GM19467 (cell line): ENCODE data around the gene TRABD2B.

Experiments used
- ATAC-seq: cut with Tn5 transposase; IDR thresholded peaks from one replicate; pipeline ENCODE4 v1.9.1; 2021; ENCODE audit warnings: mild to moderate bottlenecking, moderate library complexity; ENCODE audit not compliant: unreplicated experiment

The TRABD2B gene

GRCh38 chr1:47855230-47855629, 142.0 kb downstream of the TRABD2B start:
- ATAC-seq, result no peak

GRCh38 chr1:47854552-47855144, 142.5 kb downstream of the TRABD2B start:
- no peak for ATAC-seq

- ATAC-seq, result no peak
Measured at GRCh38 chr1:47853852-47854251, 143.3 kb downstream of the TRABD2B start.

- no peak for ATAC-seq
Measured at GRCh38 chr1:47853059-47853458, 144.1 kb downstream of the TRABD2B start.

DNA sequence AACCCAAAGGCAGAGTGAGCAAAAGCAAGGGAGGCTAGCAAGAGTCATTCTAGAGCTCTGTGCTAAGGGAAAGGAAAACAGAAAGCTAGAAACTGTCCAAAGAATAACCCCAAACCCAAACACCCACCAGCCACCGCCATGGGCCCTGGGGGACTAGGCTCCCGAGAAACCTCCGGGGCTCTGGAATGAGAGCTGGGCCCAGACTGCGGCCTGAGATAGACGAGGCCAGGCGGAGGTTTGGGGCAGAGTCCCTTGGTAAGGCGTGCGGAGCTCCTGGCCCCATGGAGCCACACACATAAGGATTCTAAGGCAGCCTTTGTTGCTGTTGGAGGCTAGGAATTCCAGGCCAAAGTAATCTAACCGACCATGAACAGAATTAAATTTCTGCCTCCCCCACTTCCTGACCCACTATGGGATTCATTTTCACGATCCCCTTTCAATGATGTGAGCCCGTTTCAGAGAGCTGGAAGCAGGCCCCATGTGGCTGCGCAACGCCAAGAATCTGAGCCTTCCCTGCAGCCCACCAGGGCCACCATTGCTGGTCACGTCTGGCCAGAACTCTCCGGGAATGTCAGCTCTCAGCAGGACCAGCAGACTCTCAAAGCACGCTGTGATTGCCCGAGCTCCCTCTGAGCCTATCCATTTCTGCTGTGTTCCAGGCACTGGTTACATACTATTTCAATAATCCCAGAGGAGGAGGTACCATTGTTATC, 145.0 kb downstream of the TRABD2B start:
- ATAC-seq, result no peak

- ATAC-seq, result no peak
Measured at GRCh38 chr1:47850451-47850850, 146.7 kb downstream of the TRABD2B start.

DNA sequence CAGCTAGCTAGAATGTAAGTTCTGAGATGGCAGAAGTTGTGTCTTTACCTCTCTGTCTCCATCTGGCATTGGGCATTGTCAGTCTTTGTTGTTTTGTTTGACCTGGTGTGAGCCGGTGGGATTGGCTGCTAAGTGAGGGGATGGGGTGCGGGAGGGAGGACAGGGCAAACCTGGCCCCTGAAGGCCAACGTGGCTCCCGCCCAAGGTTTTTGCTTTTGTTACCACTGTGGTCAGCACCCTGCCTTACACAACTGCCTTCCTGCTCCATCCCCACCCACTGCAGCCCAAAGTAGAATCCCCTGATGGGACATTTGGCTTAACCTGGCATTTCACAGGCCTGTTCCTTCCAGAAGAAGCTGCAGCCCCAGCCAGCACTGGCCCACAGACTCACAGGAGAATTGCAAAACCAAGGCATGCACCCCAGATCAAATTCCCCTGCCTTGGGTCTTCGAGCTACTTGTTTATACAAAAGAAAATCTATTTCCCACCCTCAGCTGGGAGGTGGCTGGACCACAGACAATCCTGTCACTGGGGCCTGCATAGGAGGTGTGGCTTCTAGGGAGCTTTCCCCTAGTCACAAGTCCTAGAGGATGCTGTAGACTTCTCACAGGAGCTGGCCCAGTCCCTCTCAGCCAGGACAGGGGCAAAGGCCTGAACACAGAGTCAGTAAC, 147.5 kb downstream of the TRABD2B start:
- ATAC-seq, result no peak

DNA sequence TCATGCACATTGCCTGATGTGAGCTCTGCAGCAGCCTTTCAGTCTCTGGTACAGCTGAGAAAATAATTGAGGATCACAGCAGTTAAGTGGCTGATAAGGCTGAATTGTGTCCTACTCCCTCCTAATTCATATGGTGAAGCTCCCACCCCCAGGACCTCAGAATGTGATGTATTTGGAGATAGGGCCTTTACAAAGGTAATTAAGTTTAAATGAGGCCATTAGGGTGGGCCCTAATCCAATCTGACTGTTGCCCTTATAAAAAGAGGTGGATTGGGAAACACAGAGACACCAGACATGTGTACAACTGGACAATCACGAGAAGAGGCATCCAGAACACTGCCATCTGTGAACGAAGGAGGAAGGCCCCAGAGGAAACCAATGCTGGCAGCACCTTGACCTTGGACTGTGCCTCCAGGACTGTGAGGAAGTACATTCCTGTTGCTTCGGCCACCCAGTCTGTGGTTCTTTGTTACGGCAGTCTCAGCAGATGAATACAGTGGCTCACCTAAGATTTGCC, 148.1 kb downstream of the TRABD2B start:
- no peak for ATAC-seq

DNA sequence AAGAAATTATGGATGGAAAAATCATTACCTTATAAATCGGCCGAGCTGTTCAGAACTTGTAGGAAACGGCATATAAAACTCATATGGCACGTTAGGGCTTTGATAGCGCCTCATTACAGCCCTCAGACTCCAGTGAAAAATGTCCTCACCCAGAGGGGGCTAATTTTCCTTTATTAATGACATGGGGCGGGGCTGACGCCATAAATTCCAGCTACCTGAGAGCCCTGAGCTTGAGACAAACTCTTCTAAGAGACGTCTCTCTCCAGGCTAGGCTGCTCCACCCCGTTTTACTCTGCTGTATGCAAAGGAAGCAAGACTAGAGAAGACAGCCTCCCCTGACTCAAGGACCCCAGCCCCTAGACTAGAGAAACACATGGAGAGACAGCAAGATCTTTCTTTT, 149.4 kb downstream of the TRABD2B start:
- ATAC-seq, result no peak

GRCh38 chr1:47844558-47844955, 152.6 kb downstream of the TRABD2B start:
- ATAC-seq, result no peak

- ATAC-seq, result no peak
Measured at GRCh38 chr1:47843781-47844557, 153.2 kb downstream of the TRABD2B start.

- ATAC-seq, result no peak
Measured at GRCh38 chr1:47843059-47843458, 154.1 kb downstream of the TRABD2B start.

GRCh38 chr1:47842228-47842919, 154.8 kb downstream of the TRABD2B start:
- ATAC-seq, result no peak

DNA sequence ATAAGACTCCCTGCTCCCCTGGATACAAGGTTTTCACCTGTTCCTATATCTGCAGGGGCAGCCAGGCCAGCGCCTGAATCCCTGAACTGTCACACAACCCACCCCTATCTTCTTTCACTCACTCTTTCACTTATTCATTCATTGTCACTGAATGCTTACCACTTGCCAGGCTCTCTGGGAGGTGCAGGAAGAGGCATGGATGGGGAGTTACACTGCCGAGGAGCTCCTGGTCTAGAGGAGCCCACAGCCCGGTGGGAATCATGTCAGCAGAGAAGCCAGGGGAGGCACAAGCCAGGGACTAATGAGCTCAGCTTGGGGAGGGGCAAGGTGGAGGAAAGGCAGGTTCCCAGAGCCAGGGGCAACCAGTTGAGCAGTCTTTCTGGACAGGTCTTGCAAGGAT, 155.8 kb downstream of the TRABD2B start:
- ATAC-seq, result no peak

DNA sequence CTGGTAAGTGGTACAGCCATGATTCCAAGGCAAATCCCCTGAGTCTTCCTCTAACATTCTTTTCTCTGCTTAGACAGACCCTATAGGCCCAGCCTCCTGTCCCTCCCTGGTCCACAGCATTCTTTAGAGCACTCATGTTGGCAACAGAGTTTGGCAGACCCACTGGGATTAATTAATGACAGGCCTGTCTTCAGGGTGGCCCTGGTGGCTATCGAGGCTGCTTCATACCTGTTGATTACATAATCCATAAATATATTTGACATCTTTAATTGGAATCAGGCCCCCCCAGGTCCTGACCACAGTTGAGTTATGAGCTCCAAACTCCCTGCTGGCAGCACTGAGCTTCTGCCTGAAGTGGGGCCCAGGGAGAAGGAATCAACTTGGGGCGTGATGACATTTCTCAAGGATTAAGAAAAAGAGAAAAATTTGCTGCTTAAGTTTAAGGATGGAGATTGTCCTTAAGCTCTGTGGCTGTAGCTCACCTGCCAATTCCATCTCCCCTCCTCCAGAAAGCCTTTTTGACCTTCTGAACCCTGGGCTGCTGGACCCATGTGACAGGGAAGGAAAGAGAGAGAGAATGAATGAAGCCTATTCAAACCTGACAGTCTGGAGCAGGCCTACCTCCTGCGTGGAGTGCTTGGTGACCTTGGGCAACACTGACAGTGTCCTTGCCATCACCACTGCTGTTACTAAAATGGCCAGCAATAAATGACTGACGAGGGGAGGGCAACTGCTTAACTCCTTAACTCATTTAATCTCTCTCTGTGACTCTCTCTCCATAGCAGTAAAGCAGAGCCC, 156.6 kb downstream of the TRABD2B start:
- no peak for ATAC-seq

DNA sequence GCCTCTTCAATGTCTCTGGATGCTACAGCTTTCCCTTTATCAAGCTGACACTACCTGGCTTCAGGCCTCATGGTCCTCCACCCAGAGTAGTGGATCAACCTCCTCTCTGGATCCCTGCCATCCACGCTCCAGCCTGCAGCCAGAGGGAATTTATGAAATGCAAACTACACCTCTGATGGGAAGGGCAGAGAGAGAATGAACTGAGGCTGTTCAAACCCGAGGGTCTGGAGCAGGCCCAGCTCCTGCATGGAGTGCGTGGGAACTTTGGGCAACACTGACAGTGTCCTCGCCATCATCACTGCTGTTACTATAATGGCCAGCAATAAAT, 157.8 kb downstream of the TRABD2B start:
- ATAC-seq, result no peak

GRCh38 chr1:47838562-47839432, 158.4 kb downstream of the TRABD2B start:
- ATAC-seq, result no peak

DNA sequence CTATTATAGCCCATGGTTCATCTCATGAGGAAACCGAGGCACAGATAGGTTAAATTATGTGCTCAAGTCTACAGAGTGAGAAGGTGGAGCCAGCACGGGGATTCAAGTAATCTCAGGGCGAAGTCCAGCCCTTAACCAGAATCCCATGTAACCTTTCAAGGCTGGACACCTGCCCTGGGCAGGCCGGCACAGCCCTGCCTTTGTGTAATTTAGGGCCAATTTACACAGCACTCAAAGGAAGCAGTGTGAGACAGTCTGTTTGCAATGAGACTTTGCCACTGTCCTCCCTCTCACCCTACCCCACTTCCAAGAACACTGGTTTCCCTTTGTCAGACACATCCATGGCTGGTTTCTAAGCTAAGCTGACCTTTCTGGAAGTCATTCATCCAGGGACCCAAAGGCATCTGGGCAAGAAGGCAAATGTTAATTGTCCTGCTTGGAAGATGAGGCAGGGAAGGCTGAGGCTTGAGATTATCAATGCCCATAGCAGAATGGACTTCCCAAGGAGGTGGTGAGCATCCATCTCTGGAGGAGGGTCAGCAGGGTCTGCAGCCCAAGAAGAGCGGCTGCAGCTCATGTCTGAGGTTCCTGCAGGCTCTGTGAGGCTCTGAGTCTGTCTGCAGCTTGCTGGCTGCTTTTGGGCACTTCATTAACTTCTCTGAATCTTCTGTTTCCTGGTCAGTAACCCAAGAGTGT, 159.2 kb downstream of the TRABD2B start:
- no peak for ATAC-seq
